ENCODE measurements around the gene FER.
"Not testable (repeated sequence)": the region's sequence is repeated elsewhere in the genome, so short reads cannot be mapped to it uniquely, and the experiment has no call there.

The FER gene

GRCh38 chr5:109028608-109029299 is 281.1 kb downstream of the FER start:
- DNase-seq (ENCODE audit: low read depth in 2 of 3, low spot score in 2 of 3) = no peak

GRCh38 chr5:109029847-109030246 is 282.1 kb downstream of the FER start:
- no peak for DNase-seq (ENCODE audit: low read depth in 2 of 3, low spot score in 2 of 3)

- no peak for DNase-seq (ENCODE audit: low read depth in 2 of 3, low spot score in 2 of 3)
These were observed 282.9 kb downstream of the FER start for GRCh38 chr5:109030360-109031143.

- no peak for DNase-seq (ENCODE audit: low read depth in 2 of 3, low spot score in 2 of 3)
These were observed 286.6 kb downstream of the FER start for GRCh38 chr5:109034306-109034705.

GRCh38 chr5:109035436-109035835 is 287.7 kb downstream of the FER start:
- DNase-seq (ENCODE audit: low read depth in 2 of 3, low spot score in 2 of 3) = no peak

- DNase-seq (ENCODE audit: low read depth in 2 of 3, low spot score in 2 of 3) = no peak
These were observed 290.6 kb downstream of the FER start for GRCh38 chr5:109038209-109038840.

- DNase-seq (ENCODE audit: low read depth in 2 of 3, low spot score in 2 of 3) = no peak
These were observed 293.6 kb downstream of the FER start for GRCh38 chr5:109041317-109041716.

GRCh38 chr5:109045710-109046109 is 298.0 kb downstream of the FER start:
- DNase-seq (ENCODE audit: low read depth in 2 of 3, low spot score in 2 of 3) = no peak

GRCh38 chr5:109049565-109049964 is 301.9 kb downstream of the FER start:
- no peak for DNase-seq (ENCODE audit: low read depth in 2 of 3, low spot score in 2 of 3)

- DNase-seq (ENCODE audit: low read depth in 2 of 3, low spot score in 2 of 3) = not testable (repeated sequence)
These were observed 302.6 kb downstream of the FER start for GRCh38 chr5:109050321-109050720.

GRCh38 chr5:109052216-109052615 is 304.5 kb downstream of the FER start:
- DNase-seq (ENCODE audit: low read depth in 2 of 3, low spot score in 2 of 3) = not testable (repeated sequence)

- DNase-seq (ENCODE audit: low read depth in 2 of 3, low spot score in 2 of 3) = no peak
These were observed 306.3 kb downstream of the FER start for GRCh38 chr5:109053995-109054417.

GRCh38 chr5:109060378-109061025 is 312.8 kb downstream of the FER start:
- no peak for DNase-seq (ENCODE audit: low read depth in 2 of 3, low spot score in 2 of 3)

- DNase-seq (ENCODE audit: low read depth in 2 of 3, low spot score in 2 of 3) = no peak
These were observed 315.0 kb downstream of the FER start for GRCh38 chr5:109062664-109063063.

GRCh38 chr5:109063223-109063622 is 315.5 kb downstream of the FER start:
- no peak for DNase-seq (ENCODE audit: low read depth in 2 of 3, low spot score in 2 of 3)

- DNase-seq (ENCODE audit: low read depth in 2 of 3, low spot score in 2 of 3) = no peak
These were observed 329.0 kb downstream of the FER start for GRCh38 chr5:109076741-109077140.

GRCh38 chr5:109078448-109078847 is 330.8 kb downstream of the FER start:
- no peak for DNase-seq (ENCODE audit: low read depth in 2 of 3, low spot score in 2 of 3)

- no peak for DNase-seq (ENCODE audit: low read depth in 2 of 3, low spot score in 2 of 3)
These were observed 332.8 kb downstream of the FER start for GRCh38 chr5:109080481-109080880.

GRCh38 chr5:109080896-109081295 is 333.2 kb downstream of the FER start:
- DNase-seq (ENCODE audit: low read depth in 2 of 3, low spot score in 2 of 3) = no peak

- no peak for DNase-seq (ENCODE audit: low read depth in 2 of 3, low spot score in 2 of 3)
These were observed 336.2 kb downstream of the FER start for GRCh38 chr5:109083937-109084336.

GRCh38 chr5:109089191-109089590 is 341.5 kb downstream of the FER start:
- no peak for DNase-seq (ENCODE audit: low read depth in 2 of 3, low spot score in 2 of 3)

- DNase-seq (ENCODE audit: low read depth in 2 of 3, low spot score in 2 of 3) = no peak
These were observed 351.4 kb downstream of the FER start for GRCh38 chr5:109099081-109099480.
